Fibroblast of skin of scalp (primary cell): ENCODE results near the gene CDC14B.
A peak's percentile ranks its signal among the peaks of the same experiment; 100 is the strongest.
"Not testable (repeated sequence)": the region's sequence is repeated elsewhere in the genome, so short reads cannot be mapped to it uniquely, and the experiment has no call there.

Experiments used
- DNase-seq: peaks from one replicate; pipeline ENCODE4 v3.0.0-alpha.2; 2013

CDC14B gene

GRCh38 chr9:96585426-96585825 is 34.2 kb downstream of the CDC14B start:
- DNase-seq, result peak; percentile 28

GRCh38 chr9:96582199-96582598 is 37.4 kb downstream of the CDC14B start:
- DNase-seq, result not testable (repeated sequence)

- DNase-seq, result no peak
Observed at GRCh38 chr9:96581786-96582185, 37.9 kb downstream of the CDC14B start.

GRCh38 chr9:96581301-96581700 is 38.3 kb downstream of the CDC14B start:
- no peak for DNase-seq

DNA sequence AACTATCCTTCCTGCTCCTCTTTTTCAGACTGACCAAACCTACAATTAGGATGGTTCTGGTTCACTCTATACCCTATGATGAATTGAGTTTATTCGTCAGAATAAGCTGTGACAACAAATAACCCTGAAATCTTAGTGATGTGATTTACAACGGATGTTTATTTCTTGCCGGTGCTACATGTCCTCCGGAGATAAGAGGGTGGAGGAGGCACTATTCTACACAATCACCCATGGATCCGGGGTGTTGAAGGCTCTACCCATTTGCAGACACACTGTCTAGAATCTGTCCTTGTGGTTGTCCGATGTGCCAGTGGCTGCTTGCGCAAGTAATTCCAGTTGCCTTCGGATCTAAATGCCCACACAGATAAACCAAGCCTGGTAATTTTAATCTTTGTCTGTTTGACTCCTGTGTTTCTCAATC is 44.7 kb downstream of the CDC14B start:
- DNase-seq, result no peak

- DNase-seq, result no peak
Observed at GRCh38 chr9:96574455-96574854, 45.2 kb downstream of the CDC14B start.

DNA sequence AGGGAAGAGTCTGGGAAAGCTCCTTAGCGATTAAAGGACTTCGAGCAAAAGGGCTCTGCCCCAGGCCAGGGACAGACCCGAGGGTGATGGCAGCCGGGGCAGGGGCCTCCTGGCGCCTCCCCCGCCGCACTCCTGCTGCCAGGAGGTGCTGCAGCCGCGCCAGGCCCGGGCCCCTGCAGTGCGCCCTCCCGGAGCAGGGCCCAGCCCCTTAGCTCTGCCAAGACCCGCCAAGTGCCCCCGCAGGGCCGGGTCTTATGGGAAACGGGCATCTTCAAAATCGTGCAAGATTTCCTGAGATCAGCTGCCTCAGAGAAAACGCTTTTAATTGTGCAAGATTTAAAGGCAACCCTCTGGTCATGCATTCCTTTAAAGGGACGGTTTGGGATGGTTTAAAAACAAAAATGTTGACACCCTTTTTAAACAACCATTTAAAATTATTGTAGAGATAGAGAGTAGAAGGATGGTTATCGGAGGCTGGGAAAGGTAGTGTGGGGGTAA is 52.4 kb downstream of the CDC14B start:
- no peak for DNase-seq

- DNase-seq, result peak; percentile 63
Observed at GRCh38 chr9:96566498-96567202, 53.0 kb downstream of the CDC14B start.

GRCh38 chr9:96565671-96566497 is 53.8 kb downstream of the CDC14B start:
- no peak for DNase-seq

DNA sequence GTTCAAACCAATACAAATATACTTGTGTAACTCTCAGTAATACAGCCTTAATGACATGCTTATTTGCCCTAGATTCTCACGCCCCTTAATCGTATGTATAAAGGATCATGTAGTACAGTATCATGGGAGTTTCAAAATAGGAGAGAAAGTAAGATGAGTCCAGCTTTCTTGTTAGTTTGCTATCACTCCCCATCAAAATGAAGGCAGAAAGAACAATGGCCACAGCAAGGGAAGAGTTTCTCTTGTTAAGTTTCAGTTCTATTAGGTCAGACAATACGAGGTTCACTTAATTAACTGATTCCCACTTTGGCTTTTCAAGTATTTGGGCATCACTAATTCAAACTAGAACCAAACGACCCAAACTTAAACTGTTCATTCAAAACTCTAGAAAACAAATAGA is 55.4 kb downstream of the CDC14B start:
- DNase-seq, result no peak

DNA sequence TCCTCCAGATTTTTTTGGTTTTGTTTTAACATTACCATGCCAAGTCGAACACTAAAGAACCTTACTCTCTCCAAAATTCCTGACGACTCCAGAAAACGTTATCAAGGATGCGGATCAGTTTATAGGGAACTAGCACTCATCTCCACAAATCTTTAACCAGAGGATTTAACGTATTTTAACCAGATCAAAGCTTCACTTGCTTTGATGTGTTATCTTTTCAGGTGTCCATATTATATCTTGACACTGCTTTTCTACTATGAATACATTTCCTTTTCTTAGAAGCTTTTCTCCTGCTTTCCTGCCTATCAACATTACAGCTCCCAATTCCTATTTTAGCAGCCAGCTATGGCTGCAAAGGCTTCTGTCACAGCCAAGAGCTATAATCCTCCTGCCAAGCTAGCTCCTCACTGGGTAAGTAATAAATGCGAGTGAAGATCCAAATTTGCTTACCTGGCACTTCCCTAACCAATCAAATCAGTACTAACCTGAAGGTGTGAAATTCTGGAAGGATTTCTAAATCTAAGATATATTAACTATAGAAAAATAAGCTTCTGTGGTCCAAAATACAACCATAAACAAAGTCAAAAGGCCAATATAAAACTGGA is 60.2 kb downstream of the CDC14B start:
- DNase-seq, result no peak

GRCh38 chr9:96557921-96558320 is 61.7 kb downstream of the CDC14B start:
- no peak for DNase-seq

DNA sequence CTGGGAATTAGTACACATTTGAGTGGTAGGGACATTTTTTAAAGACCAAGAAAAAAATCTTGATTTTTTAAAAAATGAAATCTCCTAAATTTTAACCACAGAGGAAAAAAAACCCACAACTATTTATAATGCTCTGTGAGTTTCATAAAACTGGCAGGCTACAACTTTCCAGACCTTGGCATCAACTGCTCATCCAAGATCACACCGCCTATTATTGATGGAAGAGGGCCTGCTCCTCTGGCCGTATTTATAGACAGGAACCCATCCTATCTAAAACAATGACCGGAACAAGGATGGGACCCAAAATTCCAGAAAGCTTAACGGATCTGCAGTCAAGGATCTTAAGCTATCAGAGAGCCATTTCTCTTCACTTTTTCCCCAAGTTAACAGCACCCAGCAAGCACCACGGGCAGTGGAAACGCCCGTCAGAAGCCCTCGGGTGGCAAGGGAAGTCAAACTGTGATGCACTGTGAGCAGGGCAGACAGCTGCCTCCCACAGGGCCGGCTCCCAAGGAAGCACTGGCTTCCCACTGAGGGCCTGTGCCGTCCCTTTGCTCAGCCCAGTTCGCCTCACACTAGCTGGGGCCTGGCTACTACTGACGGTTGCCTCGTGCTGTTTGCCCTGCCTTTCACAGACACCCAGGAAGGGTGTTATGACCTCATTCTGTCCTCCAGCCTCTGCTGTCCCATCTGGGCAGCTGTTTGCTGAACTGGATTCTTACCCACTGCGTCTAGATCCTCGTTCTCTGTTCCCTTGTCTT is 62.8 kb downstream of the CDC14B start:
- DNase-seq, result peak; percentile 27

- DNase-seq, result peak; percentile 56
Observed at GRCh38 chr9:96555567-96556386, 63.9 kb downstream of the CDC14B start.

GRCh38 chr9:96554801-96555566 is 64.7 kb downstream of the CDC14B start:
- peak; percentile 44 for DNase-seq

DNA sequence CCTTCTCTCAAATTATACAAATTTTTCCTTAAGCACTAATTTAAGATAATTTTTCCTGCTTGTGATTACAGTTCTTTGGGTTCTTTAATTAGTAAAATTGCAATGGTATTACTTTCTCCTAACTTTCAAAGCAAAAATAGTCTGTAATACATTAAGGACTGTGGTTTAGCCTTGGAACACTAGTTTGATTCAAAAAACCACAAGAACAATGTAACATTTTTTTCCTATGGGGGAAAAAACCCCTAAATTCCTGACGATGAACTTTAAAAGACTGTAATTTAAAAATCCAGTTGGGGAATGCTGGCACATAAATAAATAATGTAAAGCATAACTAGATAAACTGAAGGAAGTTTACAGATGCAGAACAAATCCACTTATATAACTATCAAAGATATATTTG is 65.3 kb downstream of the CDC14B start:
- peak; percentile 67 for DNase-seq

DNA sequence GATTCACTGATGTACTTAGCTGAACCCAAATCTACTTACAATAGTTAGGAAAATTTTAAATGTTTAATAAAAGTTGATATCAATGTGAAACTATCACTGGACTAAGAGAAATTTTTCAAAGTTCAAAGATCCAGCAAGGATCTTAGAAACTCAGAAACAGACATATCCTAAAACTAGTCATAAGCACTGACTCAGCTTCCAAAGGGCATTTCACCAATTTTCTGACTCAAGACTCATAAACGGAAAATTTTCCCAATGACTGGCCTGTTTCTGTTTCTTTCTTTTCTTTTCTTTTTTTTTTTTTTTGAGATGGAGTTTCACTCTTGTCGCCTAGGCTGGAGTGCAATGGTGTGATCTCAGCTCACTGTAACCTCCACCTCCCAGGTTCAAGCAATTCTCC is 66.6 kb downstream of the CDC14B start:
- peak; percentile 82 for DNase-seq

DNA sequence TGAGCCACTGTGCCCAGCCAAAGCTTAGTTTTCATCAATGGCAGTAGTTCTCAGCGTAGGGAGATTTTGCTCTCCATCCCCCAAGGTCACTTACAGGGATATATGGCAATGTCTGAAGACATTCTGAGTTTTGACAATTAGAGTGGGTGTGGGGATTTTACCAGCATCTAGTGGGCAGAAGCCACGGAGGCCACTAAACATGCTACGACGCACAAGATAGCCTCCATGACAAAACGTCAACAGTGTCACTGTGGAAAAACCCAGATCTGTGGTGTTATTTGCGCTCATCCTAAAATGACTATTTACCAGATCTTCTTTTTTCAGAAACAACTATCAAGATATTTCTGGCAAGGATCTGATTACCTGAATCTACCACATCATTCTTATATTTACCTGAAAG is 68.2 kb downstream of the CDC14B start:
- DNase-seq, result no peak

DNA sequence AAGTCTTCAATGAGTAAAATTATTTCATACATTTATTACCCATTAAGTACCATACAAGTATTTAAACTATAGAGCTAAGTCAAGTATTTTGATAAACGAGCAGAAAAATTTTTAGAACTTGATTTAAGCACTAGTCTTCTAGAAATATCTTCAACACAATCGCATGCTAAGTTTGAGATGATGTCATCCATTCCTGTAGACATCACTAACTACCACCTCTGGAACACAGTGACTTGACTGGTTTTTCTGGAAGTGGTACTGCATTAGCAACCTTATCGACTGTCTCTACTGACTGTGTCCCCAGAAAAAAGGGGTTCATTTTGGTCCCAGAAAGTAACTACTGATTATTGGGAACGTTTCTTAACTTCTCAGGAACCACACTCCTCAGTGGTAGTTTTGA is 69.0 kb downstream of the CDC14B start:
- no peak for DNase-seq

DNA sequence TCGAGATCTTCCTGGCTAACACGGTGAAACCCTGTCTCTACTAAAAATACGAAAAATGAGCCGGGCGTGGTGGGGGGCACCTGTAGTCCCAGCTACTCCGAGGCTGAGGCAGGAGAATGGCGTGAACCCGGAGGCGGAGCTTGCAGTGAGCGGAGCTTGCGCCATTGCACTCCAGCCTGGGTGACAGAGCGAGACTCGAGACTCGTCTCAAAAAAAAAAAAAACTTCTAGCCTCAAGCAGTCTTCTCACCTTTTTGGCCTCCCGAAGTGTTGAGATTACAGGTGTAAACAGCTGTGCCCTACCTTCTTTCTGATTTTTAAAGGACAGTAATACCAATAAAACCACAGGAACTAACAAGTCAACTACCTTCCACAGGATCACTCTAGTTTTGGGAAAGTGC is 76.5 kb downstream of the CDC14B start:
- DNase-seq, result not testable (repeated sequence)

DNA sequence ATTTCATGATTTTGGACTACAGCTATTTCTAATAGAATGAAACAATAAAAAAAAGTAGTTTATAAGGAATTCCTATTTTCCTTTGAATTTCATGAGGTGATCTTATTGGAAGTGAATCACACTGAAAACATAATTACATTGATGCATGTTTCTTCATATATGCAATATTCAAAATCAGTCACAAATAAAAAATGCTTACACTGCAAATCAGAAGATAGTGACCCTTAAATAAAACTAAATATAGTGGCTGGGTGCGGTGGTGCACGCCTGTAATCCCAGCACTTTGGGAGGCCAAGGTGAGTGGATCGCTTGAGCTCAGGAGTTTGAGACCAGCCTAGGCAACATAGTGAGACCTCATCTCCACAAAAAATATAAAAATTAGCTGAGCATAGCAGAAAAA is 79.5 kb downstream of the CDC14B start:
- no peak for DNase-seq
